ENCODE measurements around the gene PKIG.
"Not testable (repeated sequence)": the region's sequence is repeated elsewhere in the genome, so short reads cannot be mapped to it uniquely, and the experiment has no call there.

PKIG gene

DNA sequence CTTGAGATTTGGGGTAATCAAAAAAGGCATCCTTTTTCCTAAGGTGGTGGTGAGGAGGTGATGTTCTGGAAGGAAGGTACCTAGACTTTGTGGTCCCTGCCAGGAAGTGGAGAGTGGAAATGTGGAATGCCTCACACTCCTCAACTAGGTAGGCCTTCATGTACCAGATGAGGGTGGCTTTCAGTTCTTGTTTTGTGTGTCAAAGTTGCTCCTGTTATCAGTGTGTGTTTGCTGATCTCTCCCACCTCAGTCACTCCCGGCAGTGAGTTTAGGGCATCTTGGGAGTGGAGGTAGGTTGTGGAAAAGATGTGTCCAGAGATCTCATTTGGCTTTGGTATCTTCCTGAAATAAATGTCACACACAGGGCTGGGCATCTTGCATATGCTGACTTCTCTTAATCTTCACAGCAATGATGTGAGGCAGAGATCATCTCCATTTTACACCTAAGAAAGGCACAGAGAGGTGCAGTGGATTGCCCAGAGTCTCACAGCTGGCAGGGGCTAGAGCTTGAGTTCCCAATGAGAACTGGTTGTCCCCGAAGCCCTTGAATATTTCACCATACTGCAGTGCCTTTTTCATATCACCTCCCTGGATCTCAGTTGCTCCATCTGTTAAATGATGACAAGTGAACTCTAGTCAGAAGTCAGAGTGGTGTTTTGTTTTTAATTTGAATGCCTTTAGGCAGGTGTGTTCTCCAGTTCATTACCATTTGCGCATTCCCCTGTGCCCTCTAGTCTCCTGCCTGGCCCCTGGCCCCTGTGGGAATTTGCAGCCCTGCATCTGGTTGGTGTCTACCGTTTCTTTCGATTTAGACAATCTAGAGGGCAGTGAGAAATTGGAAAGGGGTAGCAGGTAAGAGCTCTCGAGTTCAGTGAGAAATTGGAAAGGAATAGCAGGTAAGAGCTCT lies 2.9 kb downstream of the PKIG start:
- Histone ChIP-seq H3K36me3 (ENCODE audit: control insufficient read depth in 2 of 2, insufficient read depth in 2 of 2, low read length in 2 of 2) (peaks cover 2 to 7% of the 10 kb centered on the region in 2 donors), H3K27me3 (ENCODE audit: control insufficient read depth in 1 of 2, insufficient read depth in 2 of 2, low read length in 2 of 2) (no peaks in the 10 kb centered on the region), H3K27ac (ENCODE audit: low read length) (peak overlapping the region; percentile 84), H3K4me3 (ENCODE audit: low read length in 2 of 2) (peak overlapping the region; percentile 47 to 78), H3K9me3 (ENCODE audit: control insufficient read depth in 2 of 2, low read length in 2 of 2) (no peaks in the 10 kb centered on the region), H3K9ac (ENCODE audit: low read length in 2 of 2) (no peak overlapping the region), H3K4me1 (ENCODE audit: control insufficient read depth, insufficient read depth, low read length) (peaks cover 67% of the 10 kb centered on the region)

DNA sequence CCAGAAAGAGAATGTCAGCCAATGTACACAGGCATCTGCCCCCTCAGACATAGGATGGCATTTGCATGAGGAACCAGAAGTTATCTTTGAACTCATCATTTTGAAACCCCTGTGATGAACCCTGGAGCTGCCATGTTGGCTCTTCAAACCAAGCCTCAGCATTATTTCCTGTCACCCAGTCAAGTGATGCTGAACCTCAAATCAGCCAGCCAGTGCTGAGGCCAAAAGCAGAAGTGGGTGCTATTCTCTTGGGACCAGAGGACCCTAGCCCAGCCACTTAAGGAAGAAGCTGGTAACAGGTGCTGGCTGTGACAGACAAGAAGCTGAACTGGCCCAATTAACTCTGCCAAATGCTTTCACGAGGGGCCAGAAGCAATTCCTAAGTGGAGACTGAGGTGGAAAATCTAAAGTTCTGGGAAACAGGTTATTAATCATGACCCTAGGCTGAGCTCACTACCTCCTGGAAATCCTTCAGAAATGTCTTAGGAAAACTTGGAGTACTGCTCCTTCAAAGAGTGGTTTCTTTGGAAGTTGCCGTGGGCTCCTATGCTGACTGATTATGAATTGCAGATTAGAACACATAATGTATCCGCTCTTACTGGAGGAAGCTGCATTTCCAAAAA lies 4.0 kb downstream of the PKIG start:
- peaks cover 65% of the 10 kb centered on the region for H3K4me1 ChIP-seq (ENCODE audit: control insufficient read depth, insufficient read depth, low read length)
- H3K9me3 ChIP-seq (ENCODE audit: control insufficient read depth in 2 of 2, low read length in 2 of 2) = no peaks in the 10 kb centered on the region
- peak overlapping the region; percentile 84 for H3K27ac ChIP-seq (ENCODE audit: low read length)
- H3K27me3 ChIP-seq (ENCODE audit: control insufficient read depth in 1 of 2, insufficient read depth in 2 of 2, low read length in 2 of 2) = no peaks in the 10 kb centered on the region
- H3K36me3 ChIP-seq (ENCODE audit: control insufficient read depth in 2 of 2, insufficient read depth in 2 of 2, low read length in 2 of 2) = peaks cover 12 to 14% of the 10 kb centered on the region in 2 donors
- no peak overlapping the region for H3K9ac ChIP-seq (ENCODE audit: low read length in 2 of 2)
- peak overlapping the region in 1 of 2 donors; percentile 40 for H3K4me3 ChIP-seq (ENCODE audit: low read length in 2 of 2)

DNA sequence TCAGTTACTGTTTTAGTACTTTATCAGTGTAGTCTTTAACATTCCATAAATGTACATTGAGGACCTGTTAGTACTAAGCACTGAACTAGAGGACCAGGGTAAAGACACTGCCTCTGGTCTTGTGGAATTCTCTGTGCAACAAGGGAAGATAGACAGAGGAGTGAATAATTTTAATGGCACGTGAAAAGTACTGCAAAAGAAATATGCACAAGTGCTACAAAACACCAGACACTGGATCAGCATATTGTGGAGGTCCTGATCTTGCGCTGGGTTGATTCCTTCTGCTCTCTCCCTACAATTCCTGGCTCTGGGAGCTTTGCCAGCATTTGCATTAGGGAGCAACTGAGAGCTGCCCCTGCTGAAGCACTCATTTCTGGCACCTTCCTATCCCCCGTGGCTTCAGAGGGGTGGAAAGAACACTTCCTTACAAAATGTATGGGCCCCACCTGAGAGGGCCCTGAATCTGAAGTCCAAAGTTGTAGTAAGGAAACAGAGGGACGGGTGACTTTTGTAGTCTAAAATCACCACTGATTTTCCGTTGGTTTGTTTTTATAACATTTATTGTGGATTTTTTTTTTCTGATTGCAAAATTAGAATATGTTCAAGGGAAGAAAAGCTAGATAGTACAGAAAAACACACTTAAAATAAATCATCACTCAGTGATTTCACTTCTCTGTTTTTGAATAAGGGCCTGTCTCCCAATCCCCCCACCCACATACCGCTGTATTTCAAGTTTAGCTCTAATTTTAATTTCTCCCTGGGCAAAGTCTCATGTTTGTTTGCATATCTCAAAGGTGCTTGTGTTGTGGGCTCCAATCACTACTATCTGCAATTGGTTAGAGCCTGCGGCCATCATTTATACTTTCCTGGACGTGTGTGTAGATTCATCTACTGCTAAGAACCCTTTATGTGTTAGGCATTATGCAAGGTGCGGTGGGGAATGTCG lies 4.9 kb downstream of the PKIG start:
- Histone ChIP-seq H3K27ac (ENCODE audit: low read length) (peak overlapping the region; percentile 84), H3K9me3 (ENCODE audit: control insufficient read depth in 2 of 2, low read length in 2 of 2) (no peaks in the 10 kb centered on the region), H3K9ac (ENCODE audit: low read length in 2 of 2) (peak overlapping the region in 1 of 2 donors; percentile 19), H3K4me1 (ENCODE audit: control insufficient read depth, insufficient read depth, low read length) (peaks cover 58% of the 10 kb centered on the region), H3K36me3 (ENCODE audit: control insufficient read depth in 2 of 2, insufficient read depth in 2 of 2, low read length in 2 of 2) (peaks cover 14 to 21% of the 10 kb centered on the region in 2 donors), H3K27me3 (ENCODE audit: control insufficient read depth in 1 of 2, insufficient read depth in 2 of 2, low read length in 2 of 2) (no peaks in the 10 kb centered on the region), H3K4me3 (ENCODE audit: low read length in 2 of 2) (peak overlapping the region; percentile 37 to 40)

DNA sequence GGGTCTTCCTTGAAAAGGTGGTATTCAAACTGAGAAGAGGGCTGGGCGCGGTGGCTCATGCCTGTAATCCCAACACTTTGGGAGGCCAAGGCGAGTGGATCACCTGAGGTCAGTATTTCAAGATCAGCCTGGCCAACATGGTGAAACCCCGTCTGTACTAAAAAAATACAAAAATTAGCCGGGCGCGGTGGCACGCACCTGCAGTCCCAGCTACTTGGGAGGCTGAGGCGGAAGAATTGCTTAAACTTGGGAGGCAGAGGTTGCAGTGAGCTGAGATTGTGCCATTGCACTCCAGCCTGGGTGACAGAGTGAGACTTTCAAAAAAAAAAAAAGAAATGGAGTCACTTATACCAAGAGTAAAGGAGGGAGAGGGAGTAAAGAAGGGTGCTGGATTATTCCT lies 5.9 kb downstream of the PKIG start:
- peaks cover 15 to 21% of the 10 kb centered on the region in 2 donors for H3K36me3 ChIP-seq (ENCODE audit: control insufficient read depth in 2 of 2, insufficient read depth in 2 of 2, low read length in 2 of 2)
- not testable (repeated sequence) for H3K27ac ChIP-seq (ENCODE audit: low read length); H3K27me3 ChIP-seq (ENCODE audit: control insufficient read depth in 1 of 2, insufficient read depth in 2 of 2, low read length in 2 of 2); H3K9me3 ChIP-seq (ENCODE audit: control insufficient read depth in 2 of 2, low read length in 2 of 2); H3K9ac ChIP-seq (ENCODE audit: low read length in 2 of 2); H3K4me3 ChIP-seq (ENCODE audit: low read length in 2 of 2)
- peaks cover 54% of the 10 kb centered on the region for H3K4me1 ChIP-seq (ENCODE audit: control insufficient read depth, insufficient read depth, low read length)

DNA sequence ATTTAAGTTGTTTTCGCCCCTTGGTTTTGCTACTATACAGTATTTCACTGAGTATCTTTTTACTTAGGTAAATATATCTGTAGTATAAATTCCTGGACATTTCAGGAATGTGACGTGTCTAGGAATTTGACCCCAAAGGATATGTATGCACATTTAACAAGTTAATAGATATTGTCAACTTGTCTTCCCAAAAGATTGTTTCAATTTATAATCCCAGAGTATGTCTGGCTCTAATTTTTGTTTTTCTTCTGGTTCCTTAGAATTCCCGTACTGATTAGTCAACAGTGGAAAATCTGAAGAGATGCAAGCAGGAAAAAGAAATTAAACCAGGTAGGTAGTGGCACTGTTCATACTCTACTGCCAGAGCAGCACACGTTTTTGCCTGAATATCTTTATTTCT lies 7.2 kb downstream of the PKIG start:
- H3K27ac ChIP-seq (ENCODE audit: low read length) = no peak overlapping the region
- peaks cover 50% of the 10 kb centered on the region for H3K4me1 ChIP-seq (ENCODE audit: control insufficient read depth, insufficient read depth, low read length)
- peaks cover 15 to 21% of the 10 kb centered on the region in 2 donors for H3K36me3 ChIP-seq (ENCODE audit: control insufficient read depth in 2 of 2, insufficient read depth in 2 of 2, low read length in 2 of 2)
- no peak overlapping the region for H3K9ac ChIP-seq (ENCODE audit: low read length in 2 of 2)
- no peaks in the 10 kb centered on the region for H3K9me3 ChIP-seq (ENCODE audit: control insufficient read depth in 2 of 2, low read length in 2 of 2)
- no peaks in the 10 kb centered on the region for H3K27me3 ChIP-seq (ENCODE audit: control insufficient read depth in 1 of 2, insufficient read depth in 2 of 2, low read length in 2 of 2)
- no peak overlapping the region for H3K4me3 ChIP-seq (ENCODE audit: low read length in 2 of 2)

DNA sequence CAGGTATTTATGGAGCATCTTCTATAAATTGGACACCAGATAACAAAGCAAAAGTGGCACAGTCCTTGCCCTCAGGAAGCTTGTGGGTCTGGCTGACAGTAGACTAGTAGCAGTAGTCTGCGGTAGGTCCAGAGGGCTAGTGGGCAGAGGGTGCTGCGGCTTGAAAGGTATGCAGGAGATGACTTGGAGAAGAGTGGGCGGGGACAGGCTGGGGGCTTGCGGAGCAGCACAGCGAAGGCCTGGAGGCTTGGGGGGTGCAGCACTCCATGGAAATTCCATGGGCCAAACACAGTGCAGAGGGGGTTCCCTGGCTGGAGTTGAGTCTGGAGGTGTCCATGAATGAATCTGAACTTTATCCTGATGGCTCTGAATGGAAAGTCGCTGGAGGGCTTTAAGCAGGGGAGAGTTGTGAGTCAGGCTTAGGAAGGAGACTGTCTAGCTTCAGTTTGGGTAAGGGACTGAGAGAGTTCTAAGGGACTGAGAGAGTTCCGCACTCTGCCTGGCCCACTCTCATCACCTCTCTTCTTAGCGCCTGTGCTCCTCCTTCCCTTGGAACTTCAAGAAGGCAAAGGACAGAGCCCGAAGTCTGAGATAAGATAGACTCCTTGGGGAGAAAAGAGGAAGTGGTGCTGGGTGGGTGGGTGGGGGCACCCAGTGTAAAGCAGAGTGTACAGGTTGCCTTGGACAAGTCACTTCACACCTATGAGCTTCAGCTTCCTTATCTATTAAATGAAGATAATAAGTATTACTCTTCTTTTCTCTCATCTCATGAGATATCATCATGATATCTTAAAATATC lies 8.8 kb downstream of the PKIG start:
- Histone ChIP-seq H3K9me3 (ENCODE audit: control insufficient read depth in 2 of 2, low read length in 2 of 2) (no peaks in the 10 kb centered on the region), H3K27me3 (ENCODE audit: control insufficient read depth in 1 of 2, insufficient read depth in 2 of 2, low read length in 2 of 2) (no peaks in the 10 kb centered on the region), H3K27ac (ENCODE audit: low read length) (no peak overlapping the region), H3K4me1 (ENCODE audit: control insufficient read depth, insufficient read depth, low read length) (peaks cover 50% of the 10 kb centered on the region), H3K9ac (ENCODE audit: low read length in 2 of 2) (no peak overlapping the region), H3K36me3 (ENCODE audit: control insufficient read depth in 2 of 2, insufficient read depth in 2 of 2, low read length in 2 of 2) (peaks cover 15 to 24% of the 10 kb centered on the region in 2 donors), H3K4me3 (ENCODE audit: low read length in 2 of 2) (no peak overlapping the region)

DNA sequence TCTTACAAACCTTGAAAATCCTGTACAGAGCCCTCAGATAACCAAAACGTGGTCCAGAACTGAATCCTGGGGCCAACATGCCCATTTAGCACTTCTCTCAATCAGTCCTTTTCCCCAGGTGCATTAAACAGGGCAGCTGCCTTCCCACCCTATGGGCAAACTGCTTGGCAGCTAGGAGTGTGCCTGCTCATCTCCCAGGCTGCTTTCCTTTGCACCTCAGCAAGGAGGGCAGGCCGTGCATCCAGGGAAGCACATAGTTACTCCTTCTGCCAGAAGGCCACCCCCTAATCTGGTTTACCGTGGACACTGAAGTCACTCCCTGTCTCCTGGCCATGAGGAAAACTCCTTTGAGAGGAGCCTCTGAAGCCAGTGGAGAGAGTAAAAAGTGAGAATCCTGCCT lies 10.0 kb downstream of the PKIG start:
- Histone ChIP-seq H3K4me1 (ENCODE audit: control insufficient read depth, insufficient read depth, low read length) (peaks cover 46% of the 10 kb centered on the region), H3K36me3 (ENCODE audit: control insufficient read depth in 2 of 2, insufficient read depth in 2 of 2, low read length in 2 of 2) (peaks cover 15 to 24% of the 10 kb centered on the region in 2 donors), H3K9ac (ENCODE audit: low read length in 2 of 2) (no peak overlapping the region), H3K4me3 (ENCODE audit: low read length in 2 of 2) (no peak overlapping the region), H3K27me3 (ENCODE audit: control insufficient read depth in 1 of 2, insufficient read depth in 2 of 2, low read length in 2 of 2) (no peaks in the 10 kb centered on the region), H3K9me3 (ENCODE audit: control insufficient read depth in 2 of 2, low read length in 2 of 2) (no peaks in the 10 kb centered on the region), H3K27ac (ENCODE audit: low read length) (no peak overlapping the region)

DNA sequence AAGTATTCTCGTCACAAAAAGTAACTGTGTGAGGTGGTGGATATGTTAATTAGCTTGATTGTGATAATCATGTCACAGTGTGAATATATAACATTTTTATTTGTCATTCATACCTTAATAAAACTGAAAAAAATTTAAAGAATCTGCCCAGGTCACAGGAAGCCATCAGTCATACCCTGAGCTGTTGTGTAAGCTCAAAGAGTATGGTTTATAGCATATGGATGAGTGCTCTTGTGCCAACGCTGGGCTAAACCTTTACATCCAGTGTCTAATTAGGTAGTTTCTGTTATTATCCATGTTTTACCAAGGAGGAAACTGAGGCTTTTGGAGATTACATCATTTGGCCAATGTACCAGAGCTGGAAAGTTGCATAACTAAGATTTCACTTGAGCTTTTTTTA lies 11.4 kb downstream of the PKIG start:
- H3K4me1 ChIP-seq (ENCODE audit: control insufficient read depth, insufficient read depth, low read length) = peaks cover 58% of the 10 kb centered on the region
- peak overlapping the region; percentile 53 for H3K27ac ChIP-seq (ENCODE audit: low read length)
- H3K4me3 ChIP-seq (ENCODE audit: low read length in 2 of 2) = no peak overlapping the region

DNA sequence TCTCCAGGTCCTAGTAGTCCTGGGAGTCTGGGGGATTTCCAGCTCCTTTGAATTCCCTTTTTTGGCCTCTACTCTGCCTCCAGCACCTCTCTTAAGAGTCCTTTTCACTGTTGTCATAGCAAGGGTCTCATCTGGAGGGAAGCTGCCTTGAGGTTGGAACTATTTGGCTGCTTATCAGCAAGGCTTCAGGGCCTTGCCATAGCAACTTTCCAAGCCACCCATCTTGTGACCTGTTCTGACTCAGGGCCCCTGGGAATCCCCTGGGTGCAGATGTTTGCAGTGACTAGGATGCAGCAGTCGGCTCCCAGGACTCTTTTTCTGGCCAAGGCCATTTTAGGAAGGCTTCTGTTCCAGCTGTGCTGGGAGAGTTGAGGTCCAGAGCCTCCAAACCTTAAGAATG lies 12.4 kb downstream of the PKIG start:
- Histone ChIP-seq H3K4me1 (ENCODE audit: control insufficient read depth, insufficient read depth, low read length) (peaks cover 63% of the 10 kb centered on the region), H3K27ac (ENCODE audit: low read length) (peak overlapping the region; percentile 53), H3K9me3 (ENCODE audit: control insufficient read depth in 2 of 2, low read length in 2 of 2) (no peaks in the 10 kb centered on the region), H3K4me3 (ENCODE audit: low read length in 2 of 2) (peak overlapping the region in 1 of 2 donors; percentile 8), H3K36me3 (ENCODE audit: control insufficient read depth in 2 of 2, insufficient read depth in 2 of 2, low read length in 2 of 2) (peaks cover 15 to 23% of the 10 kb centered on the region in 2 donors), H3K9ac (ENCODE audit: low read length in 2 of 2) (no peak overlapping the region), H3K27me3 (ENCODE audit: control insufficient read depth in 1 of 2, insufficient read depth in 2 of 2, low read length in 2 of 2) (no peaks in the 10 kb centered on the region)

More for the DNA sequence above, 11.4 kb downstream of the PKIG start:
- no peaks in the 10 kb centered on the region for H3K27me3 ChIP-seq (ENCODE audit: control insufficient read depth in 1 of 2, insufficient read depth in 2 of 2, low read length in 2 of 2)
- H3K9ac ChIP-seq (ENCODE audit: low read length in 2 of 2) = no peak overlapping the region
- no peaks in the 10 kb centered on the region for H3K9me3 ChIP-seq (ENCODE audit: control insufficient read depth in 2 of 2, low read length in 2 of 2)
- H3K36me3 ChIP-seq (ENCODE audit: control insufficient read depth in 2 of 2, insufficient read depth in 2 of 2, low read length in 2 of 2) = peaks cover 15 to 24% of the 10 kb centered on the region in 2 donors

DNA sequence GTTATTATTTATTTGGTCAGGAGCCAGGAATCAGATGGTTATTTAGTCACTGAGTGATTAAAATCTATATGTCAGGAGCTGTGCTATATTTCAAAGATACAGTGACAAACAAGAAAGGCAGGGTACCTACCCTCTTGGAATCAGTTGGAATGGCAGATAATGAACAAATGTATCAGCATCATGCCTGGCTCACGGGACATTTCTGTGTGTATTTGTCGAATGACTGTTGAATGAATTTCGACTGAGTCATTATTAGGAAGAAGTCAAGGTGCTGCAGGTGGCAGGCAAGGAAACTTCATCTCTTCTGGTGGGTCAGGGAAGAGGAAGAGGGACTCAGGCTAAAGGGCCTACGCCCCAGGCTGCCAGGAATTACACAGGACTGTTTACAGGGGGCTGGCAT lies 13.6 kb downstream of the PKIG start:
- Histone ChIP-seq H3K4me1 (ENCODE audit: control insufficient read depth, insufficient read depth, low read length) (peaks cover 65% of the 10 kb centered on the region), H3K27ac (ENCODE audit: low read length) (peak overlapping the region; percentile 46)

More for the DNA sequence above, 13.6 kb downstream of the PKIG start:
- H3K27me3 ChIP-seq (ENCODE audit: control insufficient read depth in 1 of 2, insufficient read depth in 2 of 2, low read length in 2 of 2) = no peaks in the 10 kb centered on the region
- H3K36me3 ChIP-seq (ENCODE audit: control insufficient read depth in 2 of 2, insufficient read depth in 2 of 2, low read length in 2 of 2) = peaks cover 6 to 11% of the 10 kb centered on the region in 2 donors
- H3K4me3 ChIP-seq (ENCODE audit: low read length in 2 of 2) = no peak overlapping the region
- H3K9ac ChIP-seq (ENCODE audit: low read length in 2 of 2) = no peak overlapping the region
- no peaks in the 10 kb centered on the region for H3K9me3 ChIP-seq (ENCODE audit: control insufficient read depth in 2 of 2, low read length in 2 of 2)
